GM12878 (cell line): ENCODE results near the gene LRSAM1.

Source experiments
- CTCF ChIP-seq, 3 experiments: IDR thresholded peaks in 2 of 3; conservative IDR thresholded peaks in 1 of 3; 2 replicates each; pipeline ENCODE4 v1.5.1; 2011; ENCODE audit warnings: low read depth in 3 of 3, low read length in 3 of 3, mild to moderate bottlenecking in 3 of 3, control low read depth in 2 of 3, moderate library complexity in 2 of 3, inconsistent platforms in 1 of 3, mixed read lengths in 1 of 3; ENCODE audit not compliant: control insufficient read depth in 2 of 3, insufficient read depth in 1 of 3; ENCODE audit errors: extremely low read depth in 1 of 3
- EZH2 ChIP-seq: IDR thresholded peaks from 2 replicates; pipeline ENCODE4 v1.6.1; 2012; ENCODE audit warnings: low read depth, mild to moderate bottlenecking, control low read depth, inconsistent platforms, low read length, borderline replicate concordance; ENCODE audit not compliant: control insufficient read depth
- PAX8 ChIP-seq: fragments of 450-650 bp; IDR thresholded peaks from 2 replicates; pipeline ENCODE4 v1.6.1; 2017; ENCODE audit warnings: mild to moderate bottlenecking, moderate library complexity
- POLR2A ChIP-seq: IDR thresholded peaks from 2 replicates; pipeline ENCODE4 v1.6.1; 2011; ENCODE audit warnings: low read depth, mild to moderate bottlenecking, low read length
- RAD21 ChIP-seq: IDR thresholded peaks from 2 replicates; pipeline ENCODE4 v1.6.1; 2011; ENCODE audit warnings: mild to moderate bottlenecking, low read depth, low read length, moderate library complexity; ENCODE audit not compliant: insufficient read depth
- USF2 ChIP-seq: IDR thresholded peaks from 2 replicates; pipeline ENCODE4 v1.6.1; 2011; ENCODE audit warnings: low read depth, low read length, improper control_type of control experiment, borderline replicate concordance

GRCh38 chr9:127421057-127421456 lies 30.3 kb upstream of the LRSAM1 start:
- TF ChIP-seq CTCF (IDR thresholded peaks at IDR 0.05 in 2 of 3, conservative IDR thresholded peaks at IDR 0.05 in 1 of 3; ENCODE audit: control insufficient read depth in 2 of 3, extremely low read depth in 1 of 3, insufficient read depth in 1 of 3, low read depth in 3 of 3, low read length in 3 of 3) = no peak
- TF ChIP-seq POLR2A = no peak
- no peak for TF ChIP-seq EZH2
- TF ChIP-seq RAD21 = no peak
- no peak for TF ChIP-seq PAX8
- TF ChIP-seq USF2 = no peak
